Upper lobe of left lung (tissue), 4 donors: ENCODE results near the gene FHOD3.

Experiments used
- POLR2AphosphoS5 ChIP-seq, 2 donors: sonication (generic); formaldehyde crosslinking; IDR thresholded peaks; one replicate each; pipeline ENCODE4 v1.5.1; 2017; ENCODE audit warnings: antibody characterized with exemption in 2 of 2
- TF ChIP-seq, protein P1 (sequence below), 6 experiments: fragments of 450-650 bp in 4 of 6; fragments of 200-600 bp in 2 of 6; sonication (generic) in 2 of 6; IDR thresholded peaks; one replicate each; pipeline ENCODE4 v1.5.1; 2016 to 2019; ENCODE audit warnings: antibody characterized with exemption in 6 of 6

DNA sequence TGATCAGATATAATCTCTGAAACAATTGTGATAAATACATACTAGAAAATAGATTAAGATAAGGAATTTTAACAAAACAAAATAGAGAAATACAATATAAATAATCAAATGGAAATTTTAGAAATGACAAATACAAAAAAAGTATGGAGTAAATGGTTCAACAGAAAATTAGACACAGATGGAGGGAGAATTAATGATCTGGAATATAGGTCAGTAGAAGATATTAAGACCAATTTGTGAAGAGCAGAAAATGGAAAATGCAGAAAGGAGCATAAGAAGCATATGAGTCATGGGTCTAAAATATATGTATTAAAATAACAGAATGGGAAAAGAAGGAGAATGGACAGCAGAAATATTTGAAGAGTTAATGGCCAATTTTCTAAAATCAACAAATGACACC is 44.4 kb downstream of the FHOD3 start:
- TF ChIP-seq, protein P1, sequence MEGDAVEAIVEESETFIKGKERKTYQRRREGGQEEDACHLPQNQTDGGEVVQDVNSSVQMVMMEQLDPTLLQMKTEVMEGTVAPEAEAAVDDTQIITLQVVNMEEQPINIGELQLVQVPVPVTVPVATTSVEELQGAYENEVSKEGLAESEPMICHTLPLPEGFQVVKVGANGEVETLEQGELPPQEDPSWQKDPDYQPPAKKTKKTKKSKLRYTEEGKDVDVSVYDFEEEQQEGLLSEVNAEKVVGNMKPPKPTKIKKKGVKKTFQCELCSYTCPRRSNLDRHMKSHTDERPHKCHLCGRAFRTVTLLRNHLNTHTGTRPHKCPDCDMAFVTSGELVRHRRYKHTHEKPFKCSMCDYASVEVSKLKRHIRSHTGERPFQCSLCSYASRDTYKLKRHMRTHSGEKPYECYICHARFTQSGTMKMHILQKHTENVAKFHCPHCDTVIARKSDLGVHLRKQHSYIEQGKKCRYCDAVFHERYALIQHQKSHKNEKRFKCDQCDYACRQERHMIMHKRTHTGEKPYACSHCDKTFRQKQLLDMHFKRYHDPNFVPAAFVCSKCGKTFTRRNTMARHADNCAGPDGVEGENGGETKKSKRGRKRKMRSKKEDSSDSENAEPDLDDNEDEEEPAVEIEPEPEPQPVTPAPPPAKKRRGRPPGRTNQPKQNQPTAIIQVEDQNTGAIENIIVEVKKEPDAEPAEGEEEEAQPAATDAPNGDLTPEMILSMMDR (IDR thresholded peaks at IDR 0.05) = no peak
- no peak for TF ChIP-seq POLR2AphosphoS5 (IDR thresholded peaks at IDR 0.05)
